ENCODE measurements around the gene SH2D7.

GRCh38 chr15:78046796-78047341 is 45.5 kb upstream of the SH2D7 start:
- TF ChIP-seq CTCF (optimal IDR thresholded peaks at IDR 0.05 in 1 of 3, IDR thresholded peaks at IDR 0.05 in 1 of 3, conservative IDR thresholded peaks at IDR 0.05 in 1 of 3; ENCODE audit: extremely low read depth in 1 of 3, insufficient read depth in 2 of 3, low read length in 3 of 3) (no peak), EZH2 (IDR thresholded peaks at IDR 0.05; ENCODE audit: low read length) (no peak)

Measured in keratinocyte (primary cell).